Kidney (tissue), 22 donors: ENCODE results near the gene GABARAPL2. TPM values are rescaled to one million over a fixed set of nuclear protein-coding genes. Genes with fewer than 3 reads are reported as not detected.

Experiments used
- DNase-seq, 5 donors: peaks; one replicate each; pipeline ENCODE4 v3.0.0-alpha.2; 2013 to 2020
- FAIRE-seq: peaks from 2 replicates; lab custom pipeline; 2012; peaks lifted over from hg19 to GRCh38; lab: Jason Lieb, UNC
- H3K27ac ChIP-seq, 2 donors: one replicate each; pipeline ENCODE4 v1.7.0; 2013; ENCODE audit warnings: low read depth in 2 of 2, low read length in 2 of 2, inconsistent platforms in 1 of 2
- H3K27me3 ChIP-seq: one replicate; pipeline ENCODE4 v1.7.1; 2013; ENCODE audit warnings: low read length, inconsistent platforms; ENCODE audit not compliant: control insufficient read depth, insufficient read depth
- H3K36me3 ChIP-seq, 3 donors: one replicate each; pipeline versions ENCODE4 v1.7.0 to v1.7.1; 2013; ENCODE audit warnings: low read length in 3 of 3, control low read depth in 1 of 3, inconsistent platforms in 1 of 3; ENCODE audit not compliant: insufficient read depth in 3 of 3, control insufficient read depth in 2 of 3
- H3K4me1 ChIP-seq, 3 donors: one replicate each; pipeline versions ENCODE4 v1.7.0 to v1.7.1; 2013; ENCODE audit warnings: low read length in 3 of 3, inconsistent platforms in 1 of 3, low read depth in 1 of 3; ENCODE audit not compliant: control insufficient read depth in 2 of 3, insufficient read depth in 2 of 3
- H3K4me3 ChIP-seq, 3 donors: one replicate each; pipeline versions ENCODE4 v1.7.0 to v1.8.1; 2013; ENCODE audit warnings: low read length in 3 of 3, control low read depth in 1 of 3, inconsistent platforms in 1 of 3
- H3K9ac ChIP-seq, 3 donors: one replicate each; pipeline versions ENCODE4 v1.7.0 to v1.7.1; 2013; ENCODE audit warnings: low read length in 3 of 3, control low read depth in 1 of 3, inconsistent platforms in 1 of 3
- H3K9me3 ChIP-seq, 3 donors: one replicate each; pipeline versions ENCODE4 v1.7.0 to v1.7.1; 2013; ENCODE audit warnings: low read length in 3 of 3, control low read depth in 1 of 3, inconsistent platforms in 1 of 3; ENCODE audit not compliant: control insufficient read depth in 2 of 3, insufficient read depth in 1 of 3
- intact Hi-C: fragments of 100-400 bp; cut with DNase I; formaldehyde crosslinking; loops from one replicate; pipeline ENCODE4 v1.11.1; 2022
- long read RNA-seq, 10 donors: library from polyadenylated mRNA in 1 of 10; unstranded in 1 of 10; transcript quantifications; one replicate each; pipeline ENCODE4 v2.0.0 and lab custom pipeline, GENCODE V29; 2021 to 2026
- polyA plus RNA-seq: library from polyadenylated mRNA; stranded (reverse); fragments of 350-450 nt; fragmentation: Illumina TruSeq; extraction: RNeasy Lipid Tissue Mini Kit (QIAGEN cat#74804); gene quantifications from one replicate; pipeline ENCODE4 v1.2.3, GENCODE V29; 2014; ENCODE audit warnings: low read depth, low replicate concordance; ENCODE audit not compliant: insufficient read depth
- total RNA-seq: library from RNA; stranded (reverse); fragmentation: NEBNext Ultra II Directional; extraction: Animal tissue kit (Norgen Biotek cat#: 25700); gene quantifications from one replicate; pipeline ENCODE4 v1.2.1, GENCODE V29; 2021
- TF ChIP-seq, protein P1 (sequence below): IDR thresholded peaks from 3 replicates; pipeline ENCODE4 v1.5.1; 2012; ENCODE audit warnings: mild to moderate bottlenecking, moderate library complexity, borderline replicate concordance; ENCODE audit not compliant: insufficient read depth; ENCODE audit errors: extremely low read depth
- donor health status: control.
- donor health status: control.
- donor health status: control.
- donor health status: control.
- donor health status: control.
- donor health status: DM: yes; HTN: yes; CAD: no.
- donor health status: Normal renal cell carcinoma (clear cell type).

The GABARAPL2 gene, protein sequence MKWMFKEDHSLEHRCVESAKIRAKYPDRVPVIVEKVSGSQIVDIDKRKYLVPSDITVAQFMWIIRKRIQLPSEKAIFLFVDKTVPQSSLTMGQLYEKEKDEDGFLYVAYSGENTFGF
- total RNA-seq (116 TPM), polyA plus RNA-seq (247 TPM)
- long read RNA-seq, donor 1, transcript GABARAPL2-204 (1 exons, 2,274 nt): major isoform, 101 of 203 reads
- long read RNA-seq, donor 1, transcript GABARAPL2-201 (4 exons, 1,002 nt): minor isoform, 91 of 203 reads
- long read RNA-seq, donor 1, partial matches to known transcripts: 8 of 203 reads
- long read RNA-seq, donor 1, other reads (novel, unspliced or antisense): 0 of 203 reads
- long read RNA-seq, donor 2, transcript GABARAPL2-201 (4 exons, 1,002 nt): minor isoform, 115 of 332 reads
- long read RNA-seq, donor 2, transcript GABARAPL2-204 (1 exons, 2,274 nt): major isoform, 208 of 332 reads
- long read RNA-seq, donor 2, partial matches to known transcripts: 9 of 332 reads
- long read RNA-seq, donor 2, other reads (novel, unspliced or antisense): 0 of 332 reads
- long read RNA-seq, donor 3, transcript GABARAPL2-201 (4 exons, 1,002 nt): minor isoform, 141 of 449 reads
- long read RNA-seq, donor 3, transcript GABARAPL2-204 (1 exons, 2,274 nt): major isoform, 290 of 449 reads
- long read RNA-seq, donor 3, partial matches to known transcripts: 13 of 449 reads
- long read RNA-seq, donor 3, other reads (novel, unspliced or antisense): 0 of 449 reads
- long read RNA-seq, donor 4, transcript GABARAPL2-204 (1 exons, 2,274 nt): major isoform, 131 of 202 reads
- long read RNA-seq, donor 4, transcript GABARAPL2-201 (4 exons, 1,002 nt): minor isoform, 70 of 202 reads
- long read RNA-seq, donor 4, partial matches to known transcripts: 0 of 202 reads
- long read RNA-seq, donor 4, other reads (novel, unspliced or antisense): 0 of 202 reads
- long read RNA-seq, donor 5, transcript GABARAPL2-201 (4 exons, 1,002 nt): minor isoform, 8 of 30 reads
- long read RNA-seq, donor 5, transcript GABARAPL2-204 (1 exons, 2,274 nt): major isoform, 22 of 30 reads
- long read RNA-seq, donor 5, partial matches to known transcripts: 0 of 30 reads
- long read RNA-seq, donor 5, other reads (novel, unspliced or antisense): 0 of 30 reads
- long read RNA-seq, donor 6, transcript GABARAPL2-204 (1 exons, 2,274 nt): major isoform, 201 of 313 reads
- long read RNA-seq, donor 6, transcript GABARAPL2-203 (3 exons, 571 nt): minor isoform, 5 of 313 reads
- long read RNA-seq, donor 6, transcript GABARAPL2-201 (4 exons, 1,002 nt): minor isoform, 98 of 313 reads
- long read RNA-seq, donor 6, partial matches to known transcripts: 8 of 313 reads
- long read RNA-seq, donor 6, other reads (novel, unspliced or antisense): 0 of 313 reads
- long read RNA-seq, donor 7, transcript GABARAPL2-201 (4 exons, 1,002 nt): major isoform, 62 of 64 reads
- long read RNA-seq, donor 7, partial matches to known transcripts: 1 of 64 reads
- long read RNA-seq, donor 7, other reads (novel, unspliced or antisense): 0 of 64 reads
- long read RNA-seq, donor 8, transcript GABARAPL2-204 (1 exons, 2,274 nt): major isoform, 150 of 263 reads
- long read RNA-seq, donor 8, transcript GABARAPL2-201 (4 exons, 1,002 nt): minor isoform, 101 of 263 reads
- long read RNA-seq, donor 8, partial matches to known transcripts: 8 of 263 reads
- long read RNA-seq, donor 8, other reads (novel, unspliced or antisense): 0 of 263 reads
- long read RNA-seq, donor 9, transcript GABARAPL2-201 (4 exons, 1,002 nt): major isoform, 78 of 155 reads
- long read RNA-seq, donor 9, transcript GABARAPL2-204 (1 exons, 2,274 nt): minor isoform, 64 of 155 reads
- long read RNA-seq, donor 9, partial matches to known transcripts: 12 of 155 reads
- long read RNA-seq, donor 9, other reads (novel, unspliced or antisense): 0 of 155 reads
- long read RNA-seq, donor 10, transcript GABARAPL2-204 (1 exons, 2,274 nt): major isoform, 179 of 283 reads
- long read RNA-seq, donor 10, transcript GABARAPL2-201 (4 exons, 1,002 nt): minor isoform, 90 of 283 reads
- long read RNA-seq, donor 10, transcript GABARAPL2-203 (3 exons, 571 nt): minor isoform, 6 of 283 reads
- long read RNA-seq, donor 10, partial matches to known transcripts: 7 of 283 reads
- long read RNA-seq, donor 10, other reads (novel, unspliced or antisense): 0 of 283 reads

DNA sequence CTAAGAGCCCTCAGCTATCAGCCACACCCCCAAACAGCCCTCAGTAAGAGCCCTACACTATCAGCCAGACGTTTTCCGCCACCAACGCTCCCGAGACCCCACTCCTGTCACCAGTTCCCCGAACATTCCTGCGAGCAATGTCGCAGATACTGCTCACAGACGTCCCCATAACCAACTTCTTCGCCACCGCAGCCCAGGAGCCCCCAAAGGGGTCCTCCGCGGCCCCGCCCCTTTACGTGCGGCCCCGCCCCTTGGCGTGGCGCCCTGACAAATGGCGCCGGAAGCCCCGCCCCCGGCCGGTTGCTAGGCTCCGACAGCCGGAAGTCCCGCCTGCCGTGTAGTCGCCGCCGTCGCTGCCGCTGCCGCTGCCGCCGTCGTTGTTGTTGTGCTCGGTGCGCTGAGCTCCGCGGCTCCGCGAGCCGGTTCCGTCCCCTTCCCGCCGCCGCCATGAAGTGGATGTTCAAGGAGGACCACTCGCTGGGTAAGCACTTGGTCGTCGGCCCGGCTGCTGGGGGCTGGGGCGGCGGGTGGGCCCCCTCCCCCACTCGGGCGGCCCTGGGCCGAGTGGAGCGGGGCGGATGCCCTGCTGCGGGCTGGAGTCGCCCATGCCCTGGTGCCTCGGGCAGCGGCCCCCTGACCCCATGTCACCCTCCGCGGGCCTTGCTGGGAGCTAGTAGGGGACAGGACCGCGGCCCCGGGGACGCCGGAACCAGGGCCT, at the start of gene GABARAPL2:
Gene GABARAPL2 (plus strand): TSS at position 340 of the 718 bp plus-strand sequence. CDS start 108 bp downstream, at position 448.
- FAIRE-seq (no peak), DNase-seq (peak; percentile 93 to 95 (median 95))
- Histone ChIP-seq H3K4me3 (peak within 1 kb of the TSS; percentile 75 to 96 (median 96)), H3K4me1 (peaks cover 2 to 13% (median 4%) of the 10 kb centered on the region in 3 donors), H3K9ac (peak within 1 kb of the TSS; percentile 18 to 92 (median 85)), H3K9me3 (no peaks in the 10 kb centered on the region), H3K36me3 (peaks cover 6 to 30% (median 10%) of the 10 kb centered on the region in 3 donors), H3K27me3 (no peaks in the 10 kb centered on the region), H3K27ac (peak within 1 kb of the TSS; percentile 18 to 73)
- intact Hi-C loops: no loop called here
- TF ChIP-seq, protein P1, sequence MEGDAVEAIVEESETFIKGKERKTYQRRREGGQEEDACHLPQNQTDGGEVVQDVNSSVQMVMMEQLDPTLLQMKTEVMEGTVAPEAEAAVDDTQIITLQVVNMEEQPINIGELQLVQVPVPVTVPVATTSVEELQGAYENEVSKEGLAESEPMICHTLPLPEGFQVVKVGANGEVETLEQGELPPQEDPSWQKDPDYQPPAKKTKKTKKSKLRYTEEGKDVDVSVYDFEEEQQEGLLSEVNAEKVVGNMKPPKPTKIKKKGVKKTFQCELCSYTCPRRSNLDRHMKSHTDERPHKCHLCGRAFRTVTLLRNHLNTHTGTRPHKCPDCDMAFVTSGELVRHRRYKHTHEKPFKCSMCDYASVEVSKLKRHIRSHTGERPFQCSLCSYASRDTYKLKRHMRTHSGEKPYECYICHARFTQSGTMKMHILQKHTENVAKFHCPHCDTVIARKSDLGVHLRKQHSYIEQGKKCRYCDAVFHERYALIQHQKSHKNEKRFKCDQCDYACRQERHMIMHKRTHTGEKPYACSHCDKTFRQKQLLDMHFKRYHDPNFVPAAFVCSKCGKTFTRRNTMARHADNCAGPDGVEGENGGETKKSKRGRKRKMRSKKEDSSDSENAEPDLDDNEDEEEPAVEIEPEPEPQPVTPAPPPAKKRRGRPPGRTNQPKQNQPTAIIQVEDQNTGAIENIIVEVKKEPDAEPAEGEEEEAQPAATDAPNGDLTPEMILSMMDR: no peak

DNA sequence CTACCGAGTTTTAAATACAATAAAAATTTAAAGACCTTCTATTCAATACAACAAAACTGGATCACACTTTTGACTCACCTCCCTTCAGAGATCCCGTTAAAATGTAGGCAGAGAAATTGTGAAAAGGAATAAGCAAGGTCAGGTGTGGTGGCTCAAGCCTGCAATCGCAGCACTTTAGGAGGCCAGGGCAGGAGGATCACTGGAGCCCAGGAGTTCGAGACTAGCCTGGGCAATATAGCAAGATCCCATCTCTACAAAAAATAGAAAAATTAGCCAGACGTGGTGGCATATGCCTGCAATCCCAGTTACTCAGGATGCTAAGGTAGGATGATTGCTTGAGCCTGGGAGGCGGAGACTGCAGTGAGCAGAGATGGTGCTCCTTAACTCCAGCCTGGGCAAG, 47.0 kb upstream of the GABARAPL2 start:
- TF ChIP-seq, protein P1: no peak
- DNase-seq: no peak
- no peak overlapping the region for H3K9ac ChIP-seq
- H3K36me3 ChIP-seq: no peaks in the 10 kb centered on the region
- intact Hi-C loops: no loop called here
- no peak overlapping the region for H3K4me3 ChIP-seq
- H3K9me3 ChIP-seq: no peaks in the 10 kb centered on the region
- FAIRE-seq: no peak
- H3K27ac ChIP-seq: no peak overlapping the region
- no peaks in the 10 kb centered on the region for H3K4me1 ChIP-seq
- no peaks in the 10 kb centered on the region for H3K27me3 ChIP-seq
